Measurements from ENCODE around the gene ACAA2. TPM values are rescaled to one million over a fixed set of nuclear protein-coding genes. Genes with fewer than 3 reads are reported as not detected.
"Not testable (repeated sequence)": the region's sequence is repeated elsewhere in the genome, so short reads cannot be mapped to it uniquely, and the experiment has no call there.

ACAA2 gene
- total and polyA plus RNA-seq, 4 donors: 38.6 to 57.0 (median 47.8) TPM

GRCh38 chr18:49817947-49818346, 4.6 kb upstream of the ACAA2 start:
- no peaks in the 10 kb centered on the region for H3K36me3 ChIP-seq (ENCODE audit: control insufficient read depth, insufficient read depth, low read length)
- DNase-seq (ENCODE audit: low read depth in 4 of 6, low spot score in 6 of 6): no peak
- H3K4me1 ChIP-seq (ENCODE audit: control insufficient read depth, insufficient read depth, low read length): peaks cover 6% of the 10 kb centered on the region
- H3K27ac ChIP-seq (ENCODE audit: low read depth, low read length): no peak overlapping the region
- no peak overlapping the region for H3K4me3 ChIP-seq (ENCODE audit: low read depth, low read length)
- no peaks in the 10 kb centered on the region for H3K9me3 ChIP-seq (ENCODE audit: control insufficient read depth, insufficient read depth, low read length)
- no peaks in the 10 kb centered on the region for H3K27me3 ChIP-seq (ENCODE audit: control insufficient read depth, insufficient read depth, low read length)
- no CpG with 5 or more reads among the region's 5 CpGs for WGBS (ENCODE audit: insufficient coverage)

- no CpG with 5 or more reads among the region's 4 CpGs for WGBS (ENCODE audit: insufficient coverage)
- H3K27ac ChIP-seq (ENCODE audit: low read depth, low read length): no peak overlapping the region
- DNase-seq (ENCODE audit: low read depth in 4 of 6, low spot score in 6 of 6): no peak
- H3K9me3 ChIP-seq (ENCODE audit: control insufficient read depth, insufficient read depth, low read length): no peaks in the 10 kb centered on the region
- H3K4me1 ChIP-seq (ENCODE audit: control insufficient read depth, insufficient read depth, low read length): peaks cover 7% of the 10 kb centered on the region
- H3K4me3 ChIP-seq (ENCODE audit: low read depth, low read length): no peak overlapping the region
- no peaks in the 10 kb centered on the region for H3K36me3 ChIP-seq (ENCODE audit: control insufficient read depth, insufficient read depth, low read length)
- H3K27me3 ChIP-seq (ENCODE audit: control insufficient read depth, insufficient read depth, low read length): no peaks in the 10 kb centered on the region
These were observed 2.6 kb upstream of the ACAA2 start for GRCh38 chr18:49815927-49816326.

GRCh38 chr18:49814147-49814499, 790 bp upstream of the ACAA2 start:
- peak in 4 of 6 donors; percentile 20 to 83 (median 52) for DNase-seq (ENCODE audit: low read depth in 4 of 6, low spot score in 6 of 6)
- Histone ChIP-seq H3K27ac (ENCODE audit: low read depth, low read length) (peak overlapping the region; percentile 96), H3K4me1 (ENCODE audit: control insufficient read depth, insufficient read depth, low read length) (peaks cover 7% of the 10 kb centered on the region), H3K9me3 (ENCODE audit: control insufficient read depth, insufficient read depth, low read length) (no peaks in the 10 kb centered on the region), H3K4me3 (ENCODE audit: low read depth, low read length) (peak overlapping the region; percentile 81), H3K27me3 (ENCODE audit: control insufficient read depth, insufficient read depth, low read length) (no peaks in the 10 kb centered on the region), H3K36me3 (ENCODE audit: control insufficient read depth, insufficient read depth, low read length) (no peaks in the 10 kb centered on the region)
- under 1% methylated on average over 24 of the region's 24 CpGs for WGBS (ENCODE audit: insufficient coverage)

- no peaks in the 10 kb centered on the region for H3K36me3 ChIP-seq (ENCODE audit: control insufficient read depth, insufficient read depth, low read length)
- 2% methylated on average over 16 of the region's 17 CpGs for WGBS (ENCODE audit: insufficient coverage)
- H3K4me1 ChIP-seq (ENCODE audit: control insufficient read depth, insufficient read depth, low read length): peaks cover 7% of the 10 kb centered on the region
- peak overlapping the region; percentile 81 for H3K4me3 ChIP-seq (ENCODE audit: low read depth, low read length)
- H3K27ac ChIP-seq (ENCODE audit: low read depth, low read length): peak overlapping the region; percentile 96
- DNase-seq (ENCODE audit: low read depth in 4 of 6, low spot score in 6 of 6): peak in 1 of 6 donors; percentile 45
- H3K27me3 ChIP-seq (ENCODE audit: control insufficient read depth, insufficient read depth, low read length): no peaks in the 10 kb centered on the region
- H3K9me3 ChIP-seq (ENCODE audit: control insufficient read depth, insufficient read depth, low read length): peaks cover 2% of the 10 kb centered on the region
These were observed 339 bp downstream of the ACAA2 start for GRCh38 chr18:49813069-49813318.

GRCh38 chr18:49812286-49813068, 856 bp downstream of the ACAA2 start:
- WGBS (ENCODE audit: insufficient coverage): 33% methylated on average over 8 of the region's 13 CpGs
- Histone ChIP-seq H3K4me1 (ENCODE audit: control insufficient read depth, insufficient read depth, low read length) (peaks cover 7% of the 10 kb centered on the region), H3K36me3 (ENCODE audit: control insufficient read depth, insufficient read depth, low read length) (no peaks in the 10 kb centered on the region), H3K27ac (ENCODE audit: low read depth, low read length) (peak overlapping the region; percentile 96), H3K9me3 (ENCODE audit: control insufficient read depth, insufficient read depth, low read length) (peaks cover 2% of the 10 kb centered on the region), H3K27me3 (ENCODE audit: control insufficient read depth, insufficient read depth, low read length) (no peaks in the 10 kb centered on the region), H3K4me3 (ENCODE audit: low read depth, low read length) (peak overlapping the region; percentile 81)
- peak in 1 of 6 donors; percentile 52 for DNase-seq (ENCODE audit: low read depth in 4 of 6, low spot score in 6 of 6)

GRCh38 chr18:49811151-49811938, 2.0 kb downstream of the ACAA2 start:
- no peak for DNase-seq (ENCODE audit: low read depth in 4 of 6, low spot score in 6 of 6)
- H3K27me3 ChIP-seq (ENCODE audit: control insufficient read depth, insufficient read depth, low read length): no peaks in the 10 kb centered on the region
- H3K4me1 ChIP-seq (ENCODE audit: control insufficient read depth, insufficient read depth, low read length): peaks cover 7% of the 10 kb centered on the region
- H3K27ac ChIP-seq (ENCODE audit: low read depth, low read length): no peak overlapping the region
- H3K36me3 ChIP-seq (ENCODE audit: control insufficient read depth, insufficient read depth, low read length): no peaks in the 10 kb centered on the region
- peaks cover 2% of the 10 kb centered on the region for H3K9me3 ChIP-seq (ENCODE audit: control insufficient read depth, insufficient read depth, low read length)
- 60% methylated on average over 1 of the region's 7 CpGs for WGBS (ENCODE audit: insufficient coverage)
- H3K4me3 ChIP-seq (ENCODE audit: low read depth, low read length): no peak overlapping the region

GRCh38 chr18:49808553-49809191, 4.7 kb downstream of the ACAA2 start:
- 94% methylated on average over 7 of the region's 10 CpGs for WGBS (ENCODE audit: insufficient coverage)
- not testable (repeated sequence) for H3K27me3 ChIP-seq (ENCODE audit: control insufficient read depth, insufficient read depth, low read length); H3K4me3 ChIP-seq (ENCODE audit: low read depth, low read length); H3K4me1 ChIP-seq (ENCODE audit: control insufficient read depth, insufficient read depth, low read length); H3K9me3 ChIP-seq (ENCODE audit: control insufficient read depth, insufficient read depth, low read length); DNase-seq (ENCODE audit: low read depth in 4 of 6, low spot score in 6 of 6); H3K27ac ChIP-seq (ENCODE audit: low read depth, low read length); H3K36me3 ChIP-seq (ENCODE audit: control insufficient read depth, insufficient read depth, low read length)

- H3K4me1 ChIP-seq (ENCODE audit: control insufficient read depth, insufficient read depth, low read length): no peaks in the 10 kb centered on the region
- no peaks in the 10 kb centered on the region for H3K36me3 ChIP-seq (ENCODE audit: control insufficient read depth, insufficient read depth, low read length)
- H3K4me3 ChIP-seq (ENCODE audit: low read depth, low read length): no peak overlapping the region
- no peaks in the 10 kb centered on the region for H3K27me3 ChIP-seq (ENCODE audit: control insufficient read depth, insufficient read depth, low read length)
- WGBS (ENCODE audit: insufficient coverage): no CpG with 5 or more reads among the region's 5 CpGs
- H3K27ac ChIP-seq (ENCODE audit: low read depth, low read length): no peak overlapping the region
- DNase-seq (ENCODE audit: low read depth in 4 of 6, low spot score in 6 of 6): no peak
- H3K9me3 ChIP-seq (ENCODE audit: control insufficient read depth, insufficient read depth, low read length): peaks cover 2% of the 10 kb centered on the region
These were observed 9.2 kb downstream of the ACAA2 start for GRCh38 chr18:49804096-49804495.

- H3K4me1 ChIP-seq (ENCODE audit: control insufficient read depth, insufficient read depth, low read length): no peaks in the 10 kb centered on the region
- H3K27me3 ChIP-seq (ENCODE audit: control insufficient read depth, insufficient read depth, low read length): no peaks in the 10 kb centered on the region
- no peak for DNase-seq (ENCODE audit: low read depth in 4 of 6, low spot score in 6 of 6)
- no peak overlapping the region for H3K4me3 ChIP-seq (ENCODE audit: low read depth, low read length)
- H3K9me3 ChIP-seq (ENCODE audit: control insufficient read depth, insufficient read depth, low read length): no peaks in the 10 kb centered on the region
- no peak overlapping the region for H3K27ac ChIP-seq (ENCODE audit: low read depth, low read length)
- no peaks in the 10 kb centered on the region for H3K36me3 ChIP-seq (ENCODE audit: control insufficient read depth, insufficient read depth, low read length)
- no CpG with 5 or more reads among the region's 4 CpGs for WGBS (ENCODE audit: insufficient coverage)
These were observed 10.7 kb downstream of the ACAA2 start for GRCh38 chr18:49802623-49803022.
